GM18858 (cell line): ENCODE measurements around the gene ARSB.

Experiments used
- ATAC-seq: cut with Tn5 transposase; IDR thresholded peaks from one replicate; pipeline ENCODE4 v1.9.1; 2021; ENCODE audit not compliant: unreplicated experiment

ARSB gene

GRCh38 chr5:78730300-78731094 is 254.6 kb downstream of the ARSB start:
- ATAC-seq: no peak

- ATAC-seq: peak; percentile 79
Observed at GRCh38 chr5:78727786-78728761, 257.0 kb downstream of the ARSB start.
